K562 (cell line): ENCODE data around the gene FSTL4. TPM values are rescaled to one million over a fixed set of nuclear protein-coding genes. Genes with fewer than 3 reads are reported as not detected.
A peak's percentile ranks its signal among the peaks of the same experiment; 100 is the strongest.

Experiments
- CXXC5 ChIP-seq: fragments of 250-450 bp; sonication (Bioruptor Pico); IDR thresholded peaks from 2 replicates; pipeline ENCODE4 v1.8.0; 2022; ENCODE audit warnings: inconsistent platforms, mild to moderate bottlenecking, moderate library complexity
- ETV5 ChIP-seq: sonication (generic); formaldehyde crosslinking; IDR thresholded peaks from 2 replicates; pipeline ENCODE4 v1.4.0; 2020; ENCODE audit warnings: low read depth, mild to moderate bottlenecking, missing genetic modification reagents
- FOXK2 ChIP-seq, 2 experiments: fragments of 450-650 bp; IDR thresholded peaks in 1 of 2; conservative IDR thresholded peaks in 1 of 2; 2 replicates each; pipeline ENCODE4 v1.6.1; 2016; ENCODE audit warnings: low read depth in 2 of 2, mild to moderate bottlenecking in 1 of 2
- GABPA ChIP-seq: fragments of 200-800 bp; sonication (Bioruptor generic); conservative IDR thresholded peaks from 2 replicates; pipeline ENCODE4 v1.6.1; 2016; ENCODE audit warnings: low read depth, missing genetic modification characterization, missing compliant biosample characterization
- GTF2E2 ChIP-seq: fragments of 200-800 bp; sonication (Bioruptor generic); IDR thresholded peaks from 2 replicates; pipeline ENCODE4 v1.6.1; 2016; ENCODE audit warnings: missing genetic modification characterization, missing compliant biosample characterization
- HCFC1 ChIP-seq: IDR thresholded peaks from 2 replicates; pipeline ENCODE4 v1.6.1; 2012; ENCODE audit warnings: low read depth, low read length, improper control_type of control experiment
- HMG20B ChIP-seq: fragments of 250-450 bp; sonication (Bioruptor Pico); IDR thresholded peaks from 2 replicates; pipeline ENCODE4 v1.5.0; 2021; ENCODE audit warnings: mild to moderate bottlenecking
- HSF4 ChIP-seq: fragments of 250-450 bp; sonication (Bioruptor Pico); IDR thresholded peaks from 2 replicates; pipeline ENCODE4 v2.1.2; 2022; ENCODE audit warnings: mild to moderate bottlenecking, moderate library complexity, borderline replicate concordance
- JUN ChIP-seq, 2 experiments: sonication (generic) in 1 of 2; formaldehyde crosslinking in 1 of 2; IDR thresholded peaks; 2 replicates each; pipeline versions ENCODE4 v1.6.1 to v1.8.0; 2012 to 2022; ENCODE audit warnings: borderline replicate concordance in 2 of 2, mild to moderate bottlenecking in 2 of 2, improper control_type of control experiment in 1 of 2, low read depth in 1 of 2, low read length in 1 of 2, missing genetic modification reagents in 1 of 2
- MBD2 ChIP-seq: sonication (generic); IDR thresholded peaks from 2 replicates; pipeline ENCODE4 v1.6.1; 2016; ENCODE audit warnings: low read depth, borderline replicate concordance
- MCM7 ChIP-seq, 2 experiments: fragments of 450-650 bp; IDR thresholded peaks; 2 replicates each; pipeline ENCODE4 v1.6.1; 2016 to 2018
- MYNN ChIP-seq, 2 experiments: sonication (generic); formaldehyde crosslinking in 1 of 2; IDR thresholded peaks; 2 replicates each; pipeline versions ENCODE4 v1.5.0 to v1.6.1; 2016 to 2020; ENCODE audit warnings: antibody characterized with exemption in 1 of 2, missing genetic modification reagents in 1 of 2
- NR2F6 ChIP-seq: fragments of 450-650 bp; formaldehyde crosslinking; IDR thresholded peaks from 2 replicates; pipeline ENCODE4 v1.4.0; 2020; ENCODE audit warnings: mild to moderate bottlenecking
- PRPF4 ChIP-seq: fragments of 200-400 bp; formaldehyde crosslinking; IDR thresholded peaks from one replicate; pipeline ENCODE4 v1.6.1; 2017; ENCODE audit warnings: low read length, low read depth, mild to moderate bottlenecking; ENCODE audit not compliant: insufficient read depth, poor library complexity, severe bottlenecking
- SIRT6 ChIP-seq: IDR thresholded peaks from one replicate; pipeline ENCODE4 v1.6.1; 2012; ENCODE audit warnings: low read depth, mild to moderate bottlenecking, control low read depth, inconsistent platforms, low read length, moderate library complexity
- SMAD1 ChIP-seq: fragments of 150-350 bp; IDR thresholded peaks from 2 replicates; pipeline ENCODE4 v1.6.1; 2014; ENCODE audit warnings: low read length, low read depth; ENCODE audit not compliant: partially characterized antibody
- SMARCC2 ChIP-seq: fragments of 450-650 bp; IDR thresholded peaks from 2 replicates; pipeline ENCODE4 v1.6.1; 2017; ENCODE audit warnings: antibody characterized with exemption, moderate library complexity, mild to moderate bottlenecking, low read depth
- SPI1 ChIP-seq: IDR thresholded peaks from 2 replicates; pipeline ENCODE4 v1.6.1; 2011; ENCODE audit warnings: low read depth, low read length, control low read depth, borderline replicate concordance
- XRCC4 ChIP-seq: IDR thresholded peaks from one replicate; pipeline ENCODE4 v1.6.1; 2011; ENCODE audit not compliant: insufficient read depth, insufficient read length; ENCODE audit errors: extremely low read depth
- ZNF263 ChIP-seq: sonication (generic); formaldehyde crosslinking; IDR thresholded peaks from 2 replicates; pipeline ENCODE4 v1.8.0; 2022; ENCODE audit warnings: mild to moderate bottlenecking, missing genetic modification reagents, borderline replicate concordance
- ZNF316 ChIP-seq: fragments of 450-650 bp; IDR thresholded peaks from 2 replicates; pipeline ENCODE4 v1.6.1; 2016
- ZNF699 ChIP-seq: fragments of 250-450 bp; sonication (Bioruptor Pico); IDR thresholded peaks from 2 replicates; pipeline ENCODE4 v1.8.0; 2021; ENCODE audit warnings: mild to moderate bottlenecking, moderate library complexity; ENCODE audit not compliant: insufficient replicate concordance
- ZNF76 ChIP-seq: fragments of 250-450 bp; sonication (Bioruptor Pico); IDR thresholded peaks from 2 replicates; pipeline ENCODE4 v1.4.0; 2020; ENCODE audit warnings: mild to moderate bottlenecking, moderate library complexity, borderline replicate concordance
- ZNF766 ChIP-seq: fragments of 200-800 bp; sonication (Bioruptor generic); conservative IDR thresholded peaks from 2 replicates; pipeline ENCODE4 v1.6.1; 2016; ENCODE audit warnings: missing genetic modification characterization, missing compliant biosample characterization
- polyA plus RNA-seq, 8 experiments: library from polyadenylated mRNA; depleted of rRNA in 4 of 8; stranded (reverse) in 5 of 8; unstranded in 3 of 8; fragments of >200 nt; fragmentation: Nextera tagmentation in 2 of 8; fragmentation: Illumina TruSeq in 1 of 8; extraction: Ambion mirVana in 2 of 8; extraction: Trizol in 1 of 8; gene quantifications; 2 replicates each; pipeline versions ENCODE4 v1.2.1 to v1.2.3, GENCODE V29; 2011 to 2014; ENCODE audit warnings: inconsistent platforms in 1 of 8, missing spikeins in 1 of 8
- total RNA-seq, 7 experiments: library from RNA; depleted of rRNA in 6 of 7; stranded (reverse); fragments of >200 nt in 6 of 7; fragmentation: Illumina TruSeq in 2 of 7; extraction: Trizol in 2 of 7; gene quantifications; 2 replicates each; pipeline versions ENCODE4 v1.2.1 to v1.2.3, GENCODE V29; 2011 to 2021; ENCODE audit warnings: low replicate concordance in 1 of 7
- TF ChIP-seq, protein P1 (sequence below): sonication (generic); formaldehyde crosslinking; IDR thresholded peaks from 2 replicates; pipeline ENCODE4 v1.8.1; 2022; ENCODE audit warnings: missing genetic modification reagents
- TF ChIP-seq, protein P2 (sequence below): conservative IDR thresholded peaks from 2 replicates; pipeline ENCODE4 v1.6.1; 2011; ENCODE audit warnings: low read depth, mild to moderate bottlenecking, low read length; ENCODE audit not compliant: control insufficient read depth

Gene FSTL4
- total and polyA plus RNA-seq, 9 of the 15 experiments (the other 6 are each of a cell fraction or from before 2014, with no cell fraction given), result 0.08 to 0.18 (median 0.10) TPM; not detected in 5

DNA sequence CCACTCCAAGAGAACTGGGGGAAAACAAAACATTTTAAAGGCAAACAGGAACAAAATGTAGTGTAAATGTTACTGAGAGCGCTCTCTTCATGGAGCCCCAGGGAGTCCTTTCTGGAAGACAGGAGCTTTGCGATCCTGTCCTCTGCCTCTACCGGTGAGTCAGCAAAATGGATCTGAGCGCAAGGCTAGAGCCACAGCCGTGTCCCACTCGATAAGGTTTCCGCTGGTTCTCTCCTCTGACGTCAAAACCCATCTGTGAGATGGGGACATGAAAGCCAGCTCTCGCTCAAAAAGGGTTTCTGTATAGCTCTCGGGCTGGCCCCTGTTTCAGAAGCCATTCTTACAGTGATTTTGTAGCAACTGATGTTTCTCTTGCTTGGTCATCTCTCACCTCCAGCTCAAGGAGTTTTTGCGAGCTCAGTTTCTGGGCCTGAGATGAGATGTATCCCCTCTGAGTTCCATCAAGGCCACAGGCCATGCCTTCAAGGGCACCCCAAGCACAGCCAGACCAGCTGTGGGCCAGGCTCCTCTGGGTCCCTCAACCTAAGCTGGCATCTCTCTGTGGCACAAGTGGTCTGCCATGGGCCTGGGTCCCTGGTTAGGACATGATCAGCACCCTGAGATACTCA lies 101.6 kb downstream of the FSTL4 start (continued):
- TF ChIP-seq GABPA (tag) (no peak), GTF2E2 (no peak), CXXC5 (CRISPR knock-in tag) (no peak), SIRT6 (no peak), FOXK2 (conservative IDR thresholded peaks at IDR 0.05 in 1 of 2, IDR thresholded peaks at IDR 0.05 in 1 of 2; ENCODE audit: low read depth in 2 of 2) (no peak), XRCC4 (no peak), ZNF766 (CRISPR knock-in tag) (no peak), MYNN (IDR thresholded peaks at IDR 0.05) (no peak), MYNN (CRISPR knock-in tag; IDR thresholded peaks at IDR 0.05) (no peak), NR2F6 (CRISPR knock-in tag) (no peak), JUN (IDR thresholded peaks at IDR 0.05; ENCODE audit: borderline replicate concordance, low read depth, low read length) (no peak), JUN (CRISPR knock-in tag; IDR thresholded peaks at IDR 0.05; ENCODE audit: borderline replicate concordance) (no peak), SMAD1 (no peak), MCM7 (IDR thresholded peaks at IDR 0.05) (no peak), HMG20B (CRISPR knock-in tag) (no peak), ZNF316 (peak; percentile 98), PRPF4 (no peak), ZNF699 (no peak), SPI1 (no peak), ETV5 (CRISPR knock-in tag) (no peak), HCFC1 (no peak), MBD2 (no peak), ZNF263 (CRISPR knock-in tag) (no peak), HSF4 (CRISPR knock-in tag) (no peak), ZNF76 (CRISPR knock-in tag) (no peak), SMARCC2 (0 out of 2 replicates have a peak, but pooled peaks have one; percentile 50)
- TF ChIP-seq, protein P1, sequence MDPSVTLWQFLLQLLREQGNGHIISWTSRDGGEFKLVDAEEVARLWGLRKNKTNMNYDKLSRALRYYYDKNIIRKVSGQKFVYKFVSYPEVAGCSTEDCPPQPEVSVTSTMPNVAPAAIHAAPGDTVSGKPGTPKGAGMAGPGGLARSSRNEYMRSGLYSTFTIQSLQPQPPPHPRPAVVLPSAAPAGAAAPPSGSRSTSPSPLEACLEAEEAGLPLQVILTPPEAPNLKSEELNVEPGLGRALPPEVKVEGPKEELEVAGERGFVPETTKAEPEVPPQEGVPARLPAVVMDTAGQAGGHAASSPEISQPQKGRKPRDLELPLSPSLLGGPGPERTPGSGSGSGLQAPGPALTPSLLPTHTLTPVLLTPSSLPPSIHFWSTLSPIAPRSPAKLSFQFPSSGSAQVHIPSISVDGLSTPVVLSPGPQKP (CRISPR knock-in tag), result no peak
- TF ChIP-seq, protein P2, sequence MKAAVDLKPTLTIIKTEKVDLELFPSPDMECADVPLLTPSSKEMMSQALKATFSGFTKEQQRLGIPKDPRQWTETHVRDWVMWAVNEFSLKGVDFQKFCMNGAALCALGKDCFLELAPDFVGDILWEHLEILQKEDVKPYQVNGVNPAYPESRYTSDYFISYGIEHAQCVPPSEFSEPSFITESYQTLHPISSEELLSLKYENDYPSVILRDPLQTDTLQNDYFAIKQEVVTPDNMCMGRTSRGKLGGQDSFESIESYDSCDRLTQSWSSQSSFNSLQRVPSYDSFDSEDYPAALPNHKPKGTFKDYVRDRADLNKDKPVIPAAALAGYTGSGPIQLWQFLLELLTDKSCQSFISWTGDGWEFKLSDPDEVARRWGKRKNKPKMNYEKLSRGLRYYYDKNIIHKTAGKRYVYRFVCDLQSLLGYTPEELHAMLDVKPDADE, result no peak
